ENCODE results near the gene MBD3L3. TPM values are rescaled to one million over a fixed set of nuclear protein-coding genes. Genes with fewer than 3 reads are reported as not detected.

MBD3L3 gene
- total RNA-seq, 2 experiments from 2014 or later = not detected

Other genes starting within 250 kb of the MBD3L3 start
- 1 to 10 TPM in 1 of 2 experiments, under 1 TPM in 1; 0.83 to 1.0 TPM for gene ADGRE1, start 171.1 kb downstream of the MBD3L3 start, total RNA-seq
- not detected for gene MBD3L2B, start 37.2 kb downstream of the MBD3L3 start, total RNA-seq
- gene MBD3L5, start 28.1 kb downstream of the MBD3L3 start, total RNA-seq = not detected
- not detected for gene MBD3L4, start 18.5 kb downstream of the MBD3L3 start, total RNA-seq
- not detected for gene MBD3L2, start 9.4 kb downstream of the MBD3L3 start, total RNA-seq
- 10 to 100 TPM; 20.9 to 21.1 TPM for gene ZNF557, start 11.0 kb upstream of the MBD3L3 start, total RNA-seq
- under 1 TPM; 0.65 to 0.89 TPM for gene INSR, start 235.7 kb upstream of the MBD3L3 start, total RNA-seq